Measurements from ENCODE around the gene BCAS3.

Gene BCAS3

GRCh38 chr17:61382796-61383688 lies 705.4 kb downstream of the BCAS3 start:
- no peak overlapping the region for H3K4me3 ChIP-seq (ENCODE audit: control insufficient read depth, low read depth, low read length)
- TF ChIP-seq CTCF (IDR thresholded peaks at IDR 0.05; ENCODE audit: control insufficient read depth, insufficient read depth, low read depth, low read length, missing control alignments) = no peak
- no peak for DNase-seq (ENCODE audit: low read depth)

GRCh38 chr17:61383689-61384201 lies 706.1 kb downstream of the BCAS3 start:
- DNase-seq (ENCODE audit: low read depth) = peak; percentile 45
- no peak overlapping the region for H3K4me3 ChIP-seq (ENCODE audit: control insufficient read depth, low read depth, low read length)
- no peak for TF ChIP-seq CTCF (IDR thresholded peaks at IDR 0.05; ENCODE audit: control insufficient read depth, insufficient read depth, low read depth, low read length, missing control alignments)

- no peak for TF ChIP-seq CTCF (IDR thresholded peaks at IDR 0.05; ENCODE audit: control insufficient read depth, insufficient read depth, low read depth, low read length, missing control alignments)
- no peak overlapping the region for H3K4me3 ChIP-seq (ENCODE audit: control insufficient read depth, low read depth, low read length)
- DNase-seq (ENCODE audit: low read depth) = no peak
Observed at GRCh38 chr17:61384354-61384691, 706.7 kb downstream of the BCAS3 start.

- TF ChIP-seq CTCF (IDR thresholded peaks at IDR 0.05; ENCODE audit: control insufficient read depth, insufficient read depth, low read depth, low read length, missing control alignments) = no peak
- no peak for DNase-seq (ENCODE audit: low read depth)
- H3K4me3 ChIP-seq (ENCODE audit: control insufficient read depth, low read depth, low read length) = no peak overlapping the region
Observed at GRCh38 chr17:61384692-61385576, 707.3 kb downstream of the BCAS3 start.

- H3K4me3 ChIP-seq (ENCODE audit: control insufficient read depth, low read depth, low read length) = no peak overlapping the region
- TF ChIP-seq CTCF (IDR thresholded peaks at IDR 0.05; ENCODE audit: control insufficient read depth, insufficient read depth, low read depth, low read length, missing control alignments) = no peak
- DNase-seq (ENCODE audit: low read depth) = no peak
Observed at GRCh38 chr17:61385577-61386236, 708.1 kb downstream of the BCAS3 start.

- no peak for DNase-seq (ENCODE audit: low read depth)
- TF ChIP-seq CTCF (IDR thresholded peaks at IDR 0.05; ENCODE audit: control insufficient read depth, insufficient read depth, low read depth, low read length, missing control alignments) = no peak
- no peak overlapping the region for H3K4me3 ChIP-seq (ENCODE audit: control insufficient read depth, low read depth, low read length)
Observed at GRCh38 chr17:61386251-61386650, 708.6 kb downstream of the BCAS3 start.
